GM21786 (cell line): ENCODE data around the gene CACNA1I.
"Not testable (repeated sequence)": the region's sequence is repeated elsewhere in the genome, so short reads cannot be mapped to it uniquely, and the experiment has no call there.

ENCODE experiments used
- ATAC-seq: cut with Tn5 transposase; IDR thresholded peaks from one replicate; pipeline ENCODE4 v1.9.1; 2021; ENCODE audit not compliant: unreplicated experiment

Gene CACNA1I

GRCh38 chr22:39731881-39732555 lies 161.5 kb downstream of the CACNA1I start:
- no peak for ATAC-seq

DNA sequence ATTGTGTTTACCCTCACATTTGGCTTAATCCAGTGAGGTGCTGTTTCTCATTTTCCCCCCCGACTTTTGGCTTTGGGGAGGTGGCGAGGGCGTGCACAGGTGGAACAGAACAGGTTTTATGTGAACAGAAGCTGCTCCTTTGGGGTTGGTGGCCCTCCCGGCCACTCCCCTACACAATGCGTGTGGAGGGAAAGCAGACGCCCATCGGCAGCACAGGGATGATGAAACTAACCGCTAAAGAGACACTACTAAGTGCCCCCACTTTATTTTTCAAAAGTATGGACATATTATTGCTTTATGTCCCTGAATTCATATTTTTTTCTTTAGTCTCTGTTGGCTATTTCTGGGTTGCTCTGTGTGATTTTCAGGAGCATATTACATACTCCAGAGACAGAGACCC lies 162.1 kb downstream of the CACNA1I start:
- ATAC-seq = no peak

DNA sequence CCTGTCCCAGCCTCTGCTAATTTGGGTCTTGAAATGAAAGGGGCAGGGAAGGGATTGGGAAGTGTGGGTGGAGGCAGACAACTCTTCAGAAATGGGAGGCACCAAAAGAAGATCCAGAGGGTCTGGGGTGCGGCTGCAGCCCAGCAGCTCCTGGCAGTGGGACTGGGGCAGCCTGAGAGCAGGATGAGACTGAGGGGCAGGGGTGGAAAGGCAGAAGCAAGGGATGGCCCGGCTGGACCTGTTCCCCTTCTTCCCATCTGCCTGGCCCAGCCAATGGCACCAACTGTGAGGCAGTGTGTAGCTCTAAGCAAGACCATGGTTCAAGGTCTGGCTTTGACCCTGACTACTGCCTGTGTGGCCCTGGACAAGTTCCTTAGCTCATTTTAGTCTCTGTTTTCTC lies 162.6 kb downstream of the CACNA1I start:
- ATAC-seq = no peak

DNA sequence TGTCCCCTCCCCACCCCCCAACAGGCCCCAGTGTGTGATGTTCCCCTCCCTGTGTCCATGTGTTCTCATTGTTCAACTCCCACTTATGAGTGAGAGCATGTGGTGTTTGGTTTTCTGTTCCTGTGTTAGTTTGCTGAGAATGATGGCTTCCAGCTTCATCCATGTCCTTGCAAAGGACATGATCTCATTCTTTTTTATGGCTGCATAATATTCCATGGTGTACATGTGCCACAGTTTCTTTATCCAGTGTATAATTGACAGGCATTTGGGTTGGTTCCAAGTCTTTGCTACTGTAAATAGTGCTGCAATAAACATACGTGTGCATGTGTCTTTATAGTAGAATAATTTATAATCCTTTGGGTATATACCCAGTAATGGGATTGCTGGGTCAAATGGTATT lies 163.5 kb downstream of the CACNA1I start:
- not testable (repeated sequence) for ATAC-seq

DNA sequence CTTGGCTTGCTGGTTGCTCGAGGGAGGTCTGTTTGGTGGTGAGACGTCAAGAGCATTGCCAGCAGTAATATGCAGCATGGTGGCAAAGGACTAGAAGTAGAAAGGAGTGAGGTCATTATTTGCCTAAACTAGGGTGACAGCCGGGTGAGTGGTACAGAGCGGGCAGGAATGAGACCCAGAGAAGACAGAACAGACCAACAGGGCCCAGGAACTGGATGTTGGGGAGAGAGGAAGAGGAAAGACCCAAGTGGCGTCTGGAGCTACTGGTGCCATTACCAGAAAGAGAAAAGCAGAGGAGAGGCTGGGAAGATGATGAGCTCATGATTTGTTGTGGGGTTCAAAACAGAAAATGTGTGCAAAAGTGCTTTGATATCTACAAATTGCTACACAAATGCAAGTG lies 164.3 kb downstream of the CACNA1I start:
- ATAC-seq = no peak

DNA sequence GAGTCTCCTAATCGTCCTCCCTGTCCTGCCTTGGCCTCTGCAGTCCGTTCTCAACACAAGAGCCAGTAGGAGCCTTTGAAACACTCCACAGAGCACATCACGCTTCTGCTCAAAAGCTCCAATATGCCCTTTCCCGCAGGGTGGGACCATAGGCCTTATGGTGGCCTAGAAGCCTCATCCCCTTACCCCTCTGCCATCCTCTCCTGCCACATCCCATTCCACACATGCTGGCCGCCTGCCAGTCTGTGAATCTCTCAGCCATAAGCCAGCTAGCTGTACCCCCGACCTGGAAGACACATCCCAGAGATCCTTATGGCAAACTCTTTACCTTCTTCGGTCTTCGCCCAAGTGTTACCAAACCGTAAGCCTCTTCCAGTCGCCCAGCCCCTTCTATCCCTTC lies 165.2 kb downstream of the CACNA1I start:
- ATAC-seq = no peak

GRCh38 chr22:39738746-39739145 lies 168.2 kb downstream of the CACNA1I start:
- ATAC-seq = no peak
